Brain pericyte (primary cell): ENCODE results near the gene ZNF670.

Experiments
- DNase-seq: peaks from one replicate; pipeline ENCODE4 v3.0.0-alpha.2; 2012; ENCODE audit warnings: low read depth, low spot score

The ZNF670 gene

GRCh38 chr1:247103859-247104591, 25.4 kb upstream of the ZNF670 start, which contains the start of gene ZNF669:
Gene ZNF669 (minus strand): TSS chr1:247104356. CDS start chr1:247104199, 157 bp downstream.
- peak; percentile 89 for DNase-seq

GRCh38 chr1:247102381-247102780, 23.8 kb upstream of the ZNF670 start:
- DNase-seq: no peak

GRCh38 chr1:247100676-247101279, 22.2 kb upstream of the ZNF670 start:
- DNase-seq: no peak

- no peak for DNase-seq
Observed at GRCh38 chr1:247096958-247097357, 18.3 kb upstream of the ZNF670 start.

- DNase-seq: no peak
Observed at GRCh38 chr1:247096544-247096943, 17.9 kb upstream of the ZNF670 start.

- DNase-seq: no peak
Observed at GRCh38 chr1:247096112-247096511, 17.5 kb upstream of the ZNF670 start.

- no peak for DNase-seq
Observed at GRCh38 chr1:247090455-247090854, 11.8 kb upstream of the ZNF670 start.

GRCh38 chr1:247089616-247090375, 11.2 kb upstream of the ZNF670 start:
- DNase-seq: no peak

- no peak for DNase-seq
Observed at GRCh38 chr1:247088967-247089366, 10.4 kb upstream of the ZNF670 start.

GRCh38 chr1:247087256-247087655, 8.6 kb upstream of the ZNF670 start:
- DNase-seq: no peak

- no peak for DNase-seq
Observed at GRCh38 chr1:247085310-247085709, 6.7 kb upstream of the ZNF670 start.

- DNase-seq: no peak
Observed at GRCh38 chr1:247084771-247085170, 6.2 kb upstream of the ZNF670 start.

GRCh38 chr1:247079141-247079874, 697 bp upstream of the ZNF670 start:
- DNase-seq: no peak

- no peak for DNase-seq
Observed at GRCh38 chr1:247077876-247078257, 744 bp downstream of the ZNF670 start.

- no peak for DNase-seq
Observed at GRCh38 chr1:247077213-247077612, 1.4 kb downstream of the ZNF670 start.

- DNase-seq: no peak
Observed at GRCh38 chr1:247070645-247071044, 8.0 kb downstream of the ZNF670 start.

- no peak for DNase-seq
Observed at GRCh38 chr1:247064304-247064703, 14.3 kb downstream of the ZNF670 start.

- DNase-seq: no peak
Observed at GRCh38 chr1:247060771-247061170, 17.8 kb downstream of the ZNF670 start.

- DNase-seq: no peak
Observed at GRCh38 chr1:247056071-247056470, 22.5 kb downstream of the ZNF670 start.

GRCh38 chr1:247054992-247055415, 23.6 kb downstream of the ZNF670 start:
- DNase-seq: no peak

GRCh38 chr1:247047702-247048101, 30.9 kb downstream of the ZNF670 start:
- no peak for DNase-seq

GRCh38 chr1:247047260-247047659, 31.4 kb downstream of the ZNF670 start:
- DNase-seq: no peak
